K562 (cell line): ENCODE measurements around the gene UGT1A9.

ENCODE experiments used
- ATF2 ChIP-seq: sonication (generic); formaldehyde crosslinking; IDR thresholded peaks from 2 replicates; pipeline ENCODE4 v1.8.1; 2022; ENCODE audit warnings: missing genetic modification reagents
- COPS2 ChIP-seq: fragments of 450-650 bp; conservative IDR thresholded peaks from 2 replicates; pipeline ENCODE4 v1.6.1; 2016; ENCODE audit warnings: mild to moderate bottlenecking, moderate library complexity
- CREB1 ChIP-seq, 2 experiments: sonication (generic) in 1 of 2; formaldehyde crosslinking in 1 of 2; IDR thresholded peaks; 2 replicates each; pipeline versions ENCODE4 v1.6.1 to v1.8.0; 2012 to 2022; ENCODE audit warnings: inconsistent platforms in 1 of 2, mild to moderate bottlenecking in 1 of 2, missing genetic modification reagents in 1 of 2, moderate library complexity in 1 of 2
- CTCF ChIP-seq, 3 experiments: IDR thresholded peaks in 2 of 3; conservative IDR thresholded peaks in 1 of 3; 2 replicates each; pipeline ENCODE4 v1.5.1; 2011 to 2012; ENCODE audit warnings: low read length in 3 of 3, mild to moderate bottlenecking in 3 of 3, control low read depth in 2 of 3, improper control_type of control experiment in 1 of 3, inconsistent platforms in 1 of 3, low read depth in 1 of 3, mixed read lengths in 1 of 3, moderate library complexity in 1 of 3; ENCODE audit not compliant: insufficient read depth in 2 of 3
- HIVEP1 ChIP-seq: fragments of 250-450 bp; sonication (Bioruptor Pico); IDR thresholded peaks from 2 replicates; pipeline ENCODE4 v1.4.0; 2020; ENCODE audit warnings: mild to moderate bottlenecking
- POLR2AphosphoS5 ChIP-seq: IDR thresholded peaks from 2 replicates; pipeline ENCODE4 v1.6.1; 2011; ENCODE audit warnings: mild to moderate bottlenecking, low read depth, low read length, moderate library complexity; ENCODE audit not compliant: control insufficient read depth, insufficient read depth
- SMAD1 ChIP-seq: fragments of 150-350 bp; IDR thresholded peaks from 2 replicates; pipeline ENCODE4 v1.6.1; 2014; ENCODE audit warnings: low read length, low read depth; ENCODE audit not compliant: partially characterized antibody
- SMARCB1 ChIP-seq: IDR thresholded peaks from 2 replicates; pipeline ENCODE4 v1.6.1; 2011; ENCODE audit warnings: improper control_type of control experiment, low read depth; ENCODE audit not compliant: insufficient read length
- SPI1 ChIP-seq: IDR thresholded peaks from 2 replicates; pipeline ENCODE4 v1.6.1; 2011; ENCODE audit warnings: low read depth, low read length, control low read depth, borderline replicate concordance
- SRF ChIP-seq, 2 experiments: fragments of 250-450, 450-650 bp in 1 of 2; sonication (Bioruptor Pico) in 1 of 2; sonication (generic) in 1 of 2; formaldehyde crosslinking; IDR thresholded peaks; 2 replicates each; pipeline versions ENCODE4 v1.5.0 to v1.5.1; 2020 to 2022; ENCODE audit warnings: mild to moderate bottlenecking in 1 of 2, missing genetic modification reagents in 1 of 2
- SRSF3 ChIP-seq: fragments of 200-400 bp; formaldehyde crosslinking; IDR thresholded peaks from 2 replicates; pipeline ENCODE4 v1.6.1; 2016; ENCODE audit warnings: mild to moderate bottlenecking, low read length, moderate library complexity; ENCODE audit not compliant: insufficient read depth
- TFE3 ChIP-seq: fragments of 450-650 bp; formaldehyde crosslinking; IDR thresholded peaks from 2 replicates; pipeline ENCODE4 v1.4.0; 2020; ENCODE audit warnings: mild to moderate bottlenecking, mixed read lengths
- ZNF561 ChIP-seq: fragments of 450-650 bp; formaldehyde crosslinking; conservative IDR thresholded peaks from 2 replicates; pipeline ENCODE4 v1.4.0; 2020; ENCODE audit warnings: mild to moderate bottlenecking, moderate library complexity
- ZSCAN29 ChIP-seq: fragments of 450-650 bp; IDR thresholded peaks from 2 replicates; pipeline ENCODE4 v1.6.1; 2017

GRCh38 chr2:233713262-233713615, 41.5 kb downstream of the UGT1A9 start:
- no peak for TF ChIP-seq ATF2 (CRISPR knock-in tag)
- TF ChIP-seq SMAD1 = no peak
- TF ChIP-seq TFE3 = no peak
- no peak for TF ChIP-seq POLR2AphosphoS5
- no peak for TF ChIP-seq CTCF (IDR thresholded peaks at IDR 0.05 in 2 of 3, conservative IDR thresholded peaks at IDR 0.05 in 1 of 3; ENCODE audit: insufficient read depth in 2 of 3, low read depth in 1 of 3, low read length in 3 of 3)
- no peak for TF ChIP-seq SPI1
- no peak for TF ChIP-seq ZSCAN29
- no peak for TF ChIP-seq COPS2
- no peak for TF ChIP-seq SRF (CRISPR knock-in tag; IDR thresholded peaks at IDR 0.05)
- TF ChIP-seq CREB1 (IDR thresholded peaks at IDR 0.05) = no peak
- no peak for TF ChIP-seq CREB1 (CRISPR knock-in tag; IDR thresholded peaks at IDR 0.05)
- TF ChIP-seq HIVEP1 (CRISPR knock-in tag) = no peak
- no peak for TF ChIP-seq ZNF561 (CRISPR knock-in tag)
- TF ChIP-seq SMARCB1 = no peak
- TF ChIP-seq SRSF3 = no peak
